Iris pigment epithelial cell (primary cell): Measurements from ENCODE around the gene DPH7.
"Not testable (repeated sequence)": the region's sequence is repeated elsewhere in the genome, so short reads cannot be mapped to it uniquely, and the experiment has no call there.

ENCODE experiments used
- DNase-seq: peaks from one replicate; pipeline ENCODE4 v3.0.0-alpha.2; 2011; ENCODE audit warnings: low read depth

DPH7 gene

DNA sequence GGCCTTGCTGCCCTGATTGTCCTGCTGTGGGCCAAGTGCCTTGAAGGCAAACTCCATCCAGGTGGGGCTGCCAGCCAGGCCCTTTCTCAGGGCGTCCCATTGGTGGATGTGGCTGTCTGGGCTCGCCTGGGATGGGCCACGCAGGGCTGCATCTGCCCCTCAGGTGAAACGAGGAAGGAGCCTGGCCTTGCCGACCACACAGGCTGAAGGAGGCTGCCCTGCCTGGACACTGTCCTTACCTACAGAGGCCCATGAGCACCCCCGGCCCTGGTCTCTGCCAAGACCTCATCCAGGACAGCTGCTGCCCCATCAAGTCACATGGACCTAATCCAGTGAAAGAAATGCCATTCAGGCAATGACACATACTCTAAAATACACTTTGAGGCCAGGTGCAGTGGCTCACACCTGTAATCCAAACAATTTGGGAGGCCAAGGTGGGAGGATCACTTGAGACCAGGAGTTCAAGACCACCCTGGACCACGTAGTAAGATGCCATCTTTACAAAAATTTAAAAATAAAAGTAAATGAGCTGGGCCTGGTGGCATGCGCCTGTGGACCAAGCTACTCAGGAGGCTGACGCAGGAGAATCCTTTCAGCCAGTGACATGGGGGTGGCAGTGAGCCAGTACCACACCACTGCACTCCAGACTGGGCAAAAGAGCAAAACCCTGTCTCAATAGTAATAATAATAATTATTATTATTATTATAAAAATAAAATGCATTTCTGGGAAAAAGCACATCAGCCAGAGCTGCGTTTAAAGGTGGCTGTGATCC lies 62.4 kb downstream of the DPH7 start:
- DNase-seq, result no peak

DNA sequence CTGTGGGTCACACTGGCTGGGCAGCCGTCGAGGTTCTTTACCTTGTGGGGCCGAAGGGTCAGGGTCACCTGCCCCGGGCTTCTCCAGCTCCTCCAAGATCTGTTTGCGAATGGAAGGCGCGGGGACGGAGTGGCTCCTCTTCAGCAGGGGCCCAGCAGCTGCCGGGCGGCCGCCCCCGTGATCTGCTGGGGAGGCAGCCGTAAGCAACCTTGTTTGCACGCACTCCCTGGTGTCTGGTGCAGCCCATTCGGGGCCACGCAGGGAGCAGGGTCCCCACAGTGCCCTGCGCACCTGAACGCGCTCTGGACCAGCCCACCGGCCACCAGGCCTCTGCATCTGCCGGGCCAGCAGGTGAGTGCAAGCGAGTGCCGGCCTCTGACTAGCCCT lies 63.4 kb downstream of the DPH7 start:
- DNase-seq, result no peak

DNA sequence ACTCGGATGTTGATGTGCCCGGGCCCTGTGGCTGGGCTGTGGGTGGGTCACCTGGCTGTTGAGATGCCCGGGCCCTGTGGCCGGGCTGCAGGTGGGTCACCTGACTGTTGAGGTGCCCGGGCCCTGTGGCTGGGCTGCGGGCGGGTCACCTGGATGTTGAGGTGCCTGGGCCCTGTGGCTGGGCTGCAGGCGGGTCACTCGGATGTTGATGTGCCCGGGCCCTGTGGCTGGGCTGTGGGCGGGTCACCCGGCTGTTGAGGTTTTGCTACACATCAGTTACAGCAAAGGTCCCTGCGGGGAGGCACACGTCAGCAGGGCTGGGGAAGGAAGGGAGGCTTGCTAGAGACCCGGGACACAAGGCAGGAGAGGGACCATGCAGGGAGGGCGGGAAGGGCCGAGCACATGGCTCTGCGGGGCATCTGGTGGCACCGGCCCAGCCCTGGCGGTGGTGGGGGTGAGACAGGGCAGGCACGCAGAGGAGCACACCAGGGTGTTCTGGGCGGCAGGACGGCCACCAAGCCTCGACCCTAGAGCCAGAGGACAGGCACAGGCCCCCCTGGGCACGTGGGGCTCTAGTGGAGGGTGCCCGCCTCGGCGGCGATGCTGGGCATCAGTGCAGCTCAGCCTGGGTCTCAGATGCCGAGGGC lies 63.9 kb downstream of the DPH7 start:
- no peak for DNase-seq

DNA sequence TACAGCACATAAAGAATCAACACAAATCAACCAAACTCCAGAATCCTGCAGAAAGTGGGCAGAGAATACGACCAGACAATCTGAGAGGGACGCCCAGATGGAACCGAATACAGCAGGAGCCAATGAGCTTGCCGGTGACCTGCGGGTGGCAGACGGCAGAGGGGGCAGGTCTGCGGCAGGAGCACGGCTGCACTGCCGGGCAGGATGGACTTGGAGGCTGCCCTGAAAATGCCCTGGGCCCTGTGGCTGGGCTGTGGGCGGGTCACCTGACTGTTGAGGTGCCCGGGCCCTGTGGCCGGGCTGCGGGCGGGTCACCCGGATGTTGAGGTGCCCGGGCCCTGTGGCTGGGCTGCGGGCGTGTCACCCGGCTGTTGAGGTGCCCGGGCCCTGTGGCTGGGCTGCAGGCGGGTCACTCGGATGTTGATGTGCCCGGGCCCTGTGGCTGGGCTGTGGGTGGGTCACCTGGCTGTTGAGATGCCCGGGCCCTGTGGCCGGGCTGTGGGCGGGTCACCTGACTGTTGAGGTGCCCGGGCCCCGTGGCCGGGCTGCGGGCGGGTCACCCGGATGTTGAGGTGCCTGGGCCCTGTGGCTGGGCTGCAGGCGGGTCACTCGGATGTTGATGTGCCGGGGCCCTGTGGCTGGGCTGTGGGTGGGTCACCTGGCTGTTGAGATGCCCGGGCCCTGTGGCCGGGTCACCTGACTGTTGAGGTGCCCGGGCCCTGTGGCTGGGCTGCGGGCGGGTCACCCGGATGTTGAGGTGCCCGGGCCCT lies 64.7 kb downstream of the DPH7 start:
- DNase-seq, result not testable (repeated sequence)

DNA sequence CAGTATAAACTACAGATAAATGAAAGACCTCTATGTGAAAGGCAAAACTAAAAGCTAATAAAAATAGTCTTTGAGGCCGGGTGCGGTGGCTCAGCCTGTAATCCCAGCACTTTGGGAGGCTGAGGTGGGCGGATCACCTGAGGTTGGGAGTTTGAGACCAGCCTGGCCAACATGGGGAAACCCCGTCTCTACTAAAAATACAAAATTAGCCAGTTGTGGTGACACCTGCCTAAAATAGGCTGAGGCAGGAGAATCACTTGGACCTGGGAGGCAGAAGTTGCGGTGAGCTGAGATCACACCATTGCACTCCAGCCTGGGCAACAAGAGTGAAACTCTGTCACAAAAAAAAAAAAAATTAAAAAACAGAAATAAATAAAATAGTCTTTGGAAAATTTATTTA lies 65.6 kb downstream of the DPH7 start:
- not testable (repeated sequence) for DNase-seq

DNA sequence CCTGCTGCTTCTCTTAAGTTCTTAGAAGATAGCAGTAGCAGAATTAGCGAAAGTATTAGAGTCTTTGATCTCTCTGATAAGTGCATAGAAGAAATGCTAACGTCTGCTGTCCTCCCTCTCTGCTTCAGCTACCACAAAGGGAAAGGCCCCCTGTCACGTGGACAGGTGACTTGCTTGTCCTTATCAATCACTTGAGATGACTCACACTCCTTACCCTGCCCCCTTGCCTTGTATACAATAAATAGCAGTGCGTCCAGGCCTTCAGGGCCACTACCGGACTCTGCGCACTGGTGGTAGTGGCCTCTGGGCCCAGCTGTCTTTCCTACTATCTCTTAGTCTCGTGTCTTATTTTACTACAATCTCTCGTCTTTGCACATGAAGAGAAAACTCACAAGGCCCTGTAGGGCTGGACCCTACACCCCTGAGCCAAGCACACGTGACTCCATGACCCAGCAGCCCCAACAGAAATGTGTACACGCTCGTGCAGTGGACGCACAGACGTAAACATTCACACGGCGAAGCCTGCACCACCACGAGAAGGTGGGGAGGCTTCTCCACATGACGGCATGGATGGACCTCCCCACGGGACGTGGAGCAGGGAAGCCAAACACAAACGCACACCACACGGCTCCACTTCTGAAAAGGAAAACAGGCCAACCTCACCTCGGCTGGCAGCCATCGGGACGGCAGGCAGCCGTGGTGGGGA lies 66.8 kb downstream of the DPH7 start:
- DNase-seq, result no peak

DNA sequence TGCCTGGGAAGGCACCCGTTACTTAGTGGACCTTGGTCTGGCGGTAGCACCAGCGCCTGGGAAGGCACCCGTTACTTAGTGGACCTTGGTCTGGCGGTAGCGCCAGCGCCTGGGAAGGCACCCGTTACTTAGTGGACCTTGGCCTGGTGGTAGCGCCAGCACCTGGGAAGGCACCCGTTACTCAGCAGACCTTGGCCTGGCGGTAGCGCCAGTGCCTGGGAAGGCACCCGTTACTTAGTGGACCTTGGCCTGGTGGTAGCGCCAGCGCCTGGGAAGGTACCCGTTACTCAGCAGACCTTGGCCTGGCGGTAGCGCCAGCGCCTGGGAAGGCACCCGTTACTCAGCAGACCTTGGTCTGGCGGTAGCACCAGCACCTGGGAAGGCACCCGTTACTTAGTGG lies 67.6 kb downstream of the DPH7 start:
- not testable (repeated sequence) for DNase-seq

DNA sequence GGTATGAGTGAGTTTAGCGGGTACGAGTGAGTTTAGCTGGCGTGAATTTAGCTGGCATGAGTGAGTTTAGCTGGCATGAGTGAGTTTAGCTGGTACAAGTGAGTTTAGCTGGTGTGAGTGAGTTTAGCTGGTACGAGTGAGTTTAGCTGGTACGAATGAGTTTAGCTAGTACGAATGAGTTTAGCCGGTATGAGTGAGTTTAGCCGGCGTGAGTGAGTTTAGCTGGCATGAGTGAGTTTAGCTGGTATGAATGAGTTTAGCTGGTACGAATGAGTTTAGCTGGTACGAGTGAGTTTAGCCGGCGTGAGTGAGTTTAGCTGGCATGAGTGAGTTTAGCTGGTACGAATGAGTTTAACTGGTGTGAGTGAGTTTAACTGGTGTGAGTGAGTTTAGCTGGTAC lies 69.5 kb downstream of the DPH7 start:
- no peak for DNase-seq

DNA sequence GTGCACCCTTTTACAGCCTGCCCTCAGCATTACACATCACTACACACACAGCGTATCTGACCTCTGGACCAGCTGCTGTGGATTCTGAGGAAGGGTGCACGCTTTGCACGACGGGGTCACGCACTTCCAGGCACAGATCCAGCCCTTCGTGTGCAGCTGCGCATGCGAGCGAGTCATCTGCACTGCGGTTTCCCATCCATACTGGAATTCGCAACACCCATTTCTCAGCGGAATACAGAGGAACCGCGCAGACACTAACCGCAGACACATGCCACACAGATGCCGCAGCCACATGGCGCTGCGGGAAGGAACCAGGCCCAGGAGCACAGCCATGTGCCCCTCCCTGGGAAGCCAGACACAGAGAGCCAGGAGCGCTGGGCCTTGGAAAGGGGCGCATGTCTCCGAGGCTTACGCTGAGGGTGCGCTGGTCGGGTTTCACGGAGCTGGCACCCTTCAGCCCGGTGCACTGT lies 72.0 kb downstream of the DPH7 start:
- peak; percentile 9 for DNase-seq

DNA sequence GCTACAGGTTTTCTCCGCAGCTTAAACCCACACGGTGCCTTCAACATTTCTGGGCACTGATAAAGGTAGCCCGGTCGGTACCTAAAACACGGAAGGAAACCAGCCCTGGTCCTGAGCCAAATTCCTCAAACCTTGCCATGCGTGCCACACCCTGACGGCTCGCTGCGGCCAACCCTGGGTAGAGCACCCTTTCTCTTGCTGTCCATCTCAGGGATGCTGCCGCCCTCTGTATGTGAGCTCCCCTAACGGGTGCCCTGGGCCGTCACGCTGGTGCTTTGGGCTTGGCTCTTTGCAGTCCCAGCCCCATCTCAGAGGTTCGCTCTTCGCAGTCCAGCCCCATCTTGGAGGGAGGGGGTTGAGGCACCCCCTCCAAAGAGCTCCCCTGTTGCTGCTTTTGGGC lies 72.5 kb downstream of the DPH7 start:
- DNase-seq, result no peak

DNA sequence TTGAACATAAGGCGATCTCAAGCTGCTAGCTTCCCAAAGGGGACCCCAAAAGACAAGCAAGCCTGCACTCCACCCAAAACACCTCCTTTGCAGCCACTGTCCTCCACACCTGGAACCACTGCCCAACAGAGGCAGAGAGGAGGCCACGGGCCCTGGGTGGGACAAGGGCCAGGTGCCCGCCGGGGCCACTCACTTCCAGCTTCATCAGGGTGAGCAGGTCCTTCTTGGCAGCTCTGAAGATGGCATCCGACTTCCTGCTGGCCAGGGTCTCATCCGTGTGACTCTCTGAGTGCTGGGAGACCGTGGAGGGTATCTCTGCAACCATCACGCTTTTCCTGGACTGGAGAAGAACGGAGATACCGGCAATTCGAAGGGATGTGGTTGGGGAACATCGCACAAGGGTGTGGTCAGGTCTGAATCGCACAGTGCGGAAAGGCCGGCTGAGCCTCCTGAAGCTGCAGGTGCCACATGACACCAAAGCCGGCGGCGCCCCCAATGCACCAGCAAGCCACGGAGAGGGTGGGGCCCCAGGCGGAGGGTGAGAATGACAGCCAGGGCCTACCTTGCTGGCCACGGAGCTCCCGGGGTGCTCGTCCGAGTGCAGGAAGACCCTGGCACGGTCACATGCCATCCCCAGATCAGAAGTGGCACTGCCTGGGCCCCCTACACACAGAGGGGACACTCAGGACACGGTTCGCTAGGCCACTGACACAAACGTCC lies 73.1 kb downstream of the DPH7 start:
- no peak for DNase-seq
